MM.1S (cell line): ENCODE data around the gene TAF5.

Source experiments
- DNase-seq: peaks from one replicate; pipeline ENCODE4 v3.0.0-alpha.2; 2015
- H2AFZ ChIP-seq: fragments of 300-600 bp; sonication (generic); 2 replicates; pipeline ENCODE4 v1.6.0; 2016; ENCODE audit warnings: antibody characterized with exemption, low read length
- H3F3A ChIP-seq: fragments of 300-600 bp; sonication (generic); 2 replicates; pipeline ENCODE4 v1.6.1; 2016; ENCODE audit warnings: mild to moderate bottlenecking, antibody characterized with exemption, low read length, moderate library complexity, mixed read lengths; ENCODE audit not compliant: insufficient read depth
- H3K27ac ChIP-seq: fragments of 300-600 bp; sonication (generic); 2 replicates; pipeline ENCODE4 v1.5.1; 2016; ENCODE audit warnings: mild to moderate bottlenecking, low read length
- H3K27me3 ChIP-seq: fragments of 300-600 bp; sonication (generic); replicated peaks from 2 replicates; pipeline ENCODE4 v1.6.0; 2016; ENCODE audit warnings: low read length; ENCODE audit not compliant: insufficient read depth
- H3K36me3 ChIP-seq: fragments of 300-600 bp; sonication (generic); replicated peaks from 2 replicates; pipeline ENCODE4 v1.6.1; 2016; ENCODE audit warnings: mild to moderate bottlenecking, low read length, mixed read lengths; ENCODE audit not compliant: insufficient read depth
- H3K4me1 ChIP-seq: fragments of 300-600 bp; sonication (generic); 2 replicates; pipeline ENCODE4 v1.6.1; 2016; ENCODE audit warnings: low read length, mixed read lengths
- H3K4me2 ChIP-seq: fragments of 300-600 bp; sonication (generic); 2 replicates; pipeline ENCODE4 v1.6.0; 2016; ENCODE audit warnings: low read depth, low read length
- H3K4me3 ChIP-seq: fragments of 300-600 bp; sonication (generic); 2 replicates; pipeline ENCODE4 v1.5.1; 2016; ENCODE audit warnings: low read length, mixed read lengths
- H3K79me2 ChIP-seq: fragments of 300-600 bp; sonication (generic); 2 replicates; pipeline ENCODE4 v1.6.1; 2016; ENCODE audit warnings: mixed run types, low read length, mixed read lengths
- H3K9ac ChIP-seq: fragments of 300-600 bp; sonication (generic); 2 replicates; pipeline ENCODE4 v1.6.1; 2016; ENCODE audit warnings: low read length, mixed read lengths
- H3K9me2 ChIP-seq: fragments of 300-600 bp; sonication (generic); replicated peaks from 2 replicates; pipeline ENCODE4 v1.6.1; 2016; ENCODE audit warnings: mild to moderate bottlenecking, low read length, mixed read lengths; ENCODE audit not compliant: insufficient read depth
- H3K9me3 ChIP-seq: fragments of 300-600 bp; sonication (generic); replicated peaks from 2 replicates; pipeline ENCODE4 v1.6.1; 2016; ENCODE audit warnings: mild to moderate bottlenecking, low read length, mixed read lengths; ENCODE audit not compliant: insufficient read depth
- H4K20me1 ChIP-seq: fragments of 300-600 bp; sonication (generic); 2 replicates; pipeline ENCODE4 v1.6.1; 2016; ENCODE audit warnings: mild to moderate bottlenecking, low read length, moderate library complexity, mixed read lengths; ENCODE audit not compliant: insufficient read depth
- CTCF ChIP-seq: fragments of 300-600 bp; sonication (generic); IDR thresholded peaks from 2 replicates; pipeline ENCODE4 v1.5.1; 2016; ENCODE audit warnings: antibody characterized with exemption, low read length, mixed read lengths
- EZH2 ChIP-seq: fragments of 300-600 bp; sonication (generic); optimal IDR thresholded peaks from 2 replicates; pipeline ENCODE3; 2017; ENCODE audit warnings: low read depth, mild to moderate bottlenecking, antibody characterized with exemption, low read length, mixed read lengths
- EZH2phosphoT487 ChIP-seq: fragments of 300-600 bp; sonication (generic); IDR thresholded peaks from 2 replicates; pipeline ENCODE4 v1.6.1; 2018; ENCODE audit warnings: antibody characterized with exemption, low read length

The TAF5 gene

GRCh38 chr10:103431902-103432301 is 64.1 kb downstream of the TAF5 start:
- no peak overlapping the region for H3K4me3 ChIP-seq
- H3F3A ChIP-seq: no peaks in the 10 kb centered on the region
- H3K27ac ChIP-seq: no peak overlapping the region
- no peaks in the 10 kb centered on the region for H3K9me2 ChIP-seq
- no peaks in the 10 kb centered on the region for H3K4me1 ChIP-seq
- no peaks in the 10 kb centered on the region for H3K79me2 ChIP-seq
- DNase-seq: no peak
- H3K36me3 ChIP-seq: peaks cover 6% of the 10 kb centered on the region
- TF ChIP-seq CTCF (no peak), EZH2 (no peak), EZH2phosphoT487 (no peak)
- H3K9me3 ChIP-seq: no peaks in the 10 kb centered on the region
- no peak overlapping the region for H3K9ac ChIP-seq
- H3K4me2 ChIP-seq: no peak overlapping the region
- H3K27me3 ChIP-seq: no peaks in the 10 kb centered on the region
- no peaks in the 10 kb centered on the region for H4K20me1 ChIP-seq
- no peak overlapping the region for H2AFZ ChIP-seq

GRCh38 chr10:103433858-103434257 is 66.1 kb downstream of the TAF5 start:
- H3K4me1 ChIP-seq: no peaks in the 10 kb centered on the region
- no peaks in the 10 kb centered on the region for H3K27me3 ChIP-seq
- no peaks in the 10 kb centered on the region for H3K9me3 ChIP-seq
- no peaks in the 10 kb centered on the region for H3F3A ChIP-seq
- no peak for TF ChIP-seq EZH2phosphoT487
- TF ChIP-seq EZH2: no peak
- no peak for TF ChIP-seq CTCF
- peaks cover 11% of the 10 kb centered on the region for H3K36me3 ChIP-seq
- no peaks in the 10 kb centered on the region for H4K20me1 ChIP-seq
- H3K9me2 ChIP-seq: no peaks in the 10 kb centered on the region
- H3K79me2 ChIP-seq: no peaks in the 10 kb centered on the region
- H3K4me3 ChIP-seq: no peak overlapping the region
- no peak overlapping the region for H3K27ac ChIP-seq
- DNase-seq: no peak
- no peak overlapping the region for H3K4me2 ChIP-seq
- H2AFZ ChIP-seq: no peak overlapping the region
- H3K9ac ChIP-seq: no peak overlapping the region
